ENCODE results near the gene VAV2. TPM values are rescaled to one million over a fixed set of nuclear protein-coding genes. Genes with fewer than 3 reads are reported as not detected.

Gene VAV2
- total and polyA plus RNA-seq, 4 donors, result 4.9 to 26.4 (median 17.0) TPM

GRCh38 chr9:133906218-133906617 is 85.9 kb downstream of the VAV2 start:
- Histone ChIP-seq H3K4me1 (ENCODE audit: control insufficient read depth in 4 of 4, insufficient read depth in 4 of 4, low read length in 3 of 4) (peaks cover 0 to 8% (median 4%) of the 10 kb centered on the region in 4 donors), H3K27me3 (ENCODE audit: control insufficient read depth in 4 of 4, insufficient read depth in 4 of 4, low read length in 3 of 4) (no peaks in the 10 kb centered on the region), H3K9ac (ENCODE audit: low read depth in 1 of 2, low read length in 2 of 2) (no peak overlapping the region), H3K36me3 (ENCODE audit: control insufficient read depth in 4 of 4, insufficient read depth in 3 of 4, low read depth in 1 of 4, low read length in 3 of 4) (no peaks in the 10 kb centered on the region), H3K27ac (ENCODE audit: low read depth in 1 of 2, low read length in 2 of 2) (no peak overlapping the region), H3K9me3 (ENCODE audit: control insufficient read depth in 4 of 4, low read length in 3 of 4) (no peaks in the 10 kb centered on the region), H3K4me3 (ENCODE audit: low read depth in 1 of 3, low read length in 3 of 3) (no peak overlapping the region)
- WGBS, result 83% methylated on average over 13 of the region's 13 CpGs
- no peak for DNase-seq (ENCODE audit: low spot score)
- TF ChIP-seq EGR1 (IDR thresholded peaks at IDR 0.05; ENCODE audit: low read depth in 2 of 2), result no peak
- no peak for TF ChIP-seq ATF3 (IDR thresholded peaks at IDR 0.05)
- no peak for TF ChIP-seq RXRA (IDR thresholded peaks at IDR 0.05)
- TF ChIP-seq REST (IDR thresholded peaks at IDR 0.05), result no peak
- TF ChIP-seq ZBTB33 (IDR thresholded peaks at IDR 0.05), result no peak
- no peak for TF ChIP-seq NR2F2 (IDR thresholded peaks at IDR 0.05)
- TF ChIP-seq JUND (IDR thresholded peaks at IDR 0.05), result no peak
- TF ChIP-seq HNF4A (conservative IDR thresholded peaks at IDR 0.05), result no peak
- TF ChIP-seq SP1 (IDR thresholded peaks at IDR 0.05), result no peak
- TF ChIP-seq TAF1 (conservative IDR thresholded peaks at IDR 0.05), result no peak
- no peak for TF ChIP-seq MAX (IDR thresholded peaks at IDR 0.05)

GRCh38 chr9:133905493-133905892 is 86.6 kb downstream of the VAV2 start:
- no peak for TF ChIP-seq ATF3 (IDR thresholded peaks at IDR 0.05)
- no peak for TF ChIP-seq RAD21 (IDR thresholded peaks at IDR 0.05)
- no peak for TF ChIP-seq NR2F2 (IDR thresholded peaks at IDR 0.05)
- TF ChIP-seq CTCF (IDR thresholded peaks at IDR 0.05; ENCODE audit: low read depth, low read length, missing input control), result no peak
- no peak for TF ChIP-seq RXRA (IDR thresholded peaks at IDR 0.05)
- no peak for TF ChIP-seq GABPA (IDR thresholded peaks at IDR 0.05 in 1 of 2, conservative IDR thresholded peaks at IDR 0.05 in 1 of 2)
- no peak for TF ChIP-seq REST (IDR thresholded peaks at IDR 0.05)
- no peak for TF ChIP-seq EGR1 (IDR thresholded peaks at IDR 0.05; ENCODE audit: low read depth in 2 of 2)
- no peak for TF ChIP-seq ZBTB33 (IDR thresholded peaks at IDR 0.05)
- TF ChIP-seq FOXA1 (IDR thresholded peaks at IDR 0.05), result no peak
- no peak for TF ChIP-seq JUND (IDR thresholded peaks at IDR 0.05)
- no peak for TF ChIP-seq HNF4A (conservative IDR thresholded peaks at IDR 0.05)
- TF ChIP-seq TAF1 (conservative IDR thresholded peaks at IDR 0.05), result no peak
- no peak for TF ChIP-seq FOXA2 (IDR thresholded peaks at IDR 0.05)
- no peak for TF ChIP-seq MAX (IDR thresholded peaks at IDR 0.05)
- TF ChIP-seq YY1 (IDR thresholded peaks at IDR 0.05), result no peak
- H3K9ac ChIP-seq (ENCODE audit: low read depth in 1 of 2, low read length in 2 of 2), result no peak overlapping the region
- no peaks in the 10 kb centered on the region for H3K36me3 ChIP-seq (ENCODE audit: control insufficient read depth in 4 of 4, insufficient read depth in 3 of 4, low read depth in 1 of 4, low read length in 3 of 4)
- peaks cover 0 to 4% (median 1%) of the 10 kb centered on the region in 4 donors for H3K4me1 ChIP-seq (ENCODE audit: control insufficient read depth in 4 of 4, insufficient read depth in 4 of 4, low read length in 3 of 4)
- WGBS, result 94% methylated on average over 6 of the region's 6 CpGs
- no peak overlapping the region for H3K4me3 ChIP-seq (ENCODE audit: low read depth in 1 of 3, low read length in 3 of 3)
- H3K9me3 ChIP-seq (ENCODE audit: control insufficient read depth in 4 of 4, low read length in 3 of 4), result no peaks in the 10 kb centered on the region
- no peak for DNase-seq (ENCODE audit: low spot score)
- no peak overlapping the region for H3K27ac ChIP-seq (ENCODE audit: low read depth in 1 of 2, low read length in 2 of 2)
- H3K27me3 ChIP-seq (ENCODE audit: control insufficient read depth in 4 of 4, insufficient read depth in 4 of 4, low read length in 3 of 4), result no peaks in the 10 kb centered on the region
